Activated CD8-positive, alpha-beta memory T cell treated with anti-CD3 and anti-CD28 coated beads, Interleukin-2, amount 50 U/mL, for 48 hours (primary cell): ENCODE data around the gene LYPLA2.
"Not testable (repeated sequence)": the region's sequence is repeated elsewhere in the genome, so short reads cannot be mapped to it uniquely, and the experiment has no call there.

Source experiments
- DNase-seq: peaks from one replicate; pipeline ENCODE4 v3.0.0-alpha.2; 2020

The LYPLA2 gene

DNA sequence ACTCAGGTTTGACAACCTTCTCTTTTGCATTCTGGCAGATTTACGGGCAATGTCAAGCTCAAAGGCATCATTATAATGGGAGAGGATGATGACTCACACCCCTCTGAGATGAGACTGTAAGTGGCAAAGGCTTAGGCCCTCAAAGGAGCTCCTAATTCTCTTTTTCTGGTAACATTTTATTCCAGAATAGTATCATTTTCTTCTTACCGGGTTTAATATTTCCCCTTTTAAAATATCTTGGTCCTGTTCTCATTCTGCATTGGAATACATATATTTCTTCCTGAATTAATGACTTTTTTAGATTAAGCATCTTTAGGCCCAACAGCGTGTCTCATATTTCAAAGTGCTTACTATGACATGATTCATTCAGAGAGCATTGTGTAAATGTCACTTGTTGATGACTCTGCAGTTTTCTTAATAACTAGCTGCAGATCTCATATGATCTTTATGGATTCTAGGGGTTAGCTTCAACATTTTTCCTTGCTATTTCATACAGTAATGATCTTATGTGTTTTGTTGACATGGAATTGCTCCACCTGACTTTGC lies 11.0 kb upstream of the LYPLA2 start:
- no peak for DNase-seq

DNA sequence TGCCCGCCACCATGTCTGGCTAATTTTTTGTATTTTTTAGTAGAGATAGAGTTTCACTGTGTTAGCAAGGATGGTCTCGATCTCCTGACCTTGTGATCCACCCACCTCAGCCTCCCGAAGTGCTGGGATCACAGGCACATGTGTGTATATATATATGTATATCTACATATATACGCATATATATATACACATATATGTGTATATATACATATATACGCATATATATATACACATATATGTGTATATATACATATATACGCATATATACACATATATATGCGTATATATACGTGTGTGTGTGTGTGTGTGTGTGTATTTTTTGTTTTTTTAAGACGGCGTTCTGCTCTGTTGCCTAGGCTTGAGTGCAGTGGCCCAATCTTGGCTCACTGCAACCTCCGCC lies 7.8 kb upstream of the LYPLA2 start:
- DNase-seq: not testable (repeated sequence)

DNA sequence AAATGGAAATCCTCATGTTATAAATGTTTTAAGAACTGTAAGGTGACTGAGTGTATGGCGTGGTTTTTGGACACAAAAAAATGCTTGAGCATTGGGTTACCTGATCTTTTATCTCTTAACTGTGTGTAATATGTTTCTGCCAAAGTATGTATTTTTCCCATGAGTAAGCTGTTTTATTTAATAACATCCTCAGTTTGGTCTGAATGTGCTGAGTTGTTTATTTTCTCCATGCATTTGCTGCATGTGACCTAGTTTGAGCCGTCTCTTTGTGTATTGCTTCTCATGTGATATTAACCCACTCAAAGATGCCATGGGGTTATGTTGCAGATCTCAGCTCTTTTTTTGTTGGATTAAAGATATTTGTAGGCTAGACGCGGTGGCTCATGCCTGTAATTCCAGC lies 6.1 kb upstream of the LYPLA2 start:
- no peak for DNase-seq

DNA sequence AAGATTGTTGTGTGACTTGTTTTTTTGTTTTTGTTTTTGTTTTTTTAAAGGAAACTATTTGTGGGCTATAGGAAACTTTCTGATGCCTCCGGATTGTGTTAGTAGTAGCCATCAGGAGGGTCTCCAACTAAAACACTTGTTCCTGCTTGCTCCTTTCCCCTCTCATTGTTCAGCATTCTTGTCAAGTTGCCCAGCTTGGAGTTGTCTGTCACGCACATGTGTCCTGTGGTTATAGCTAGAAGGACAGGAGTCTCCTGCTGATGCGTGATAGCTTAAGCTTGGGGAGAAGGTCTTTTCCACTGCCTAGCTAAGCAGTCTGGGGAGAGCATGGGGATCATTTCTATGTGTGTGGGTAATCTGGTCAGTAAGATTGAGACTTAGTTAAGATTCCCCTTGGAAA lies 3.2 kb upstream of the LYPLA2 start:
- DNase-seq: no peak

DNA sequence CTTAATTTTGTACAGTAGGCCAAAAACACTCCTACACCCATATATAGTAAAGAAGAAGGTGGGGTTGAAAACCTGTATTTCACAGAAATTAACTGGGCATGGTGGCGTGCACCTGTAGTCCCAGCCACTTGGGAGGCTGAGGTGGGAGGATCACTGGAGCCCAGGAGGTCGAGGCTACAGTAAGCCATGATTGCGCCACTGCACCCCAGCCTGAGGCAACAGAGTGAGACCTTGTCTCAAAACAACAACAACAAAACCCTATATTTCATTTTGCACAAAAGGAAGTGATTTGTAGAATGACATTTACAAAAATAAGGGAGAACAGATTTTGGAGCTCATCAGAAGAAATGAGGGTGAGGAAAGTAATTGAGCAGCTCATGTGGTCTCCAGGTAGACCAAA lies 2.2 kb upstream of the LYPLA2 start:
- no peak for DNase-seq

DNA sequence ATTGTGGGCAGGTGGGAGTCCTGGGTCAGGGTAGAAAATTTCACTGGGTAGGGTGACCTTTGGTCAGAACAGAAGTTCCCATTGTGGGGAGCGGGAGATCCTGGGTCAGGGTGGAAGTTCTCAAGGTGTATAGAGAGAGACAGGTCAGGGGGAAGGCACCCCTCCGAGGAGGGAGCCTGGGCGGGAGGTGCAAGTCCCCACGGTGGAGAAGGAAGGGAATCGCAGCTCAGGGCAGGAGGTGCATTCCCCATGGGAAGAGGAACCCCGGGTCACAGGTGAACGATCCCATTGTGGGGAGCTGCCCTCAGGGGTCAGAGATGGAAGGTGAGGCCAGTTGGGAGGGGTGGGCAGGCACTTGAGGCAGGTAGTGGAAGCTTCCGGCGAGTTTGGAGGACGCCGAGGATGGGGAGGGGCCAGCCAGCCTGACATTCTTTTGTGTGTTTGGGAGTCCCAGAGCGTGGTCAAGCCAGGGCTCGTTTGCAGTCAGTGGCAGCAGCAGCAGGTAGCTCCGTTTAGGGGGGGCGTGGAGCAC lies 637 bp downstream of the LYPLA2 start:
- peak; percentile 70 for DNase-seq

DNA sequence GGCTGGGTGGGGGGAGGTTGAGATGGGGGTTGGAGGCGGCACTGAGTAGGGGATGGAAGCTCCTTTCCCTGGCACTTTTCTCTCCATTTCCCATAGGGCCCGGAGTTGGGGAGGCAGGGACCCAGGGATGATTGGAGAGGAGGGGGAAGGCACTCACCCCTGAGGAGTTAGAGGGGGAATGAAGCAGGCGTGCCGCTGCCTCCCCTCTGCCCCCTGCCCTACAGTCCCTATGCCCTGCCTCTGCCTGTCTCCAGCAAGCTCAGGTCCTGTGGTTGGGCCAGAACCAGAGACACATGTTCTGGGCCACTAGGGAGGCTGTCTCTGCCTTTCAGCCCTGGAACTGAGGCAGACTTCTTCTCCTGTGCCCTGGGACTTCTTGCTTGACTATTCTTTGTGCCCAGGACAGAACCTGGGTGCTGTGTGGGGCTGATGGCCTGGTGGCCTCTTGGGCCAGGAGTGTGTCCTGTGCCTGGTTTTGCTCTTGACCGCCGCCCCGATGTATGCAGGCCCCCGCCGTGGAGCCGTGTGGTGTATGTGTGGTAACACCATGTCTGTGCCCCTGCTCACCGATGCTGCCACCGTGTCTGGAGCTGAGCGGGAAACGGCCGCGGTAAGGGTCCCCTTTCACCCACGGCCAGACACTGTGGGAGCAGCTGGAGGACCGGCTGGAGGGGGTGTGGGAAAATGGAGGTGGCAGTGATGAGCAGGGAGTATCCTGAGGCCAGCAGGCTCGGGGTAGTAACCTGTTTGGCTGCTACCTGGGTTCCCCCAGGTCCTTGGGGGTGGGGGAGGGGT lies 1.4 kb downstream of the LYPLA2 start:
- no peak for DNase-seq

DNA sequence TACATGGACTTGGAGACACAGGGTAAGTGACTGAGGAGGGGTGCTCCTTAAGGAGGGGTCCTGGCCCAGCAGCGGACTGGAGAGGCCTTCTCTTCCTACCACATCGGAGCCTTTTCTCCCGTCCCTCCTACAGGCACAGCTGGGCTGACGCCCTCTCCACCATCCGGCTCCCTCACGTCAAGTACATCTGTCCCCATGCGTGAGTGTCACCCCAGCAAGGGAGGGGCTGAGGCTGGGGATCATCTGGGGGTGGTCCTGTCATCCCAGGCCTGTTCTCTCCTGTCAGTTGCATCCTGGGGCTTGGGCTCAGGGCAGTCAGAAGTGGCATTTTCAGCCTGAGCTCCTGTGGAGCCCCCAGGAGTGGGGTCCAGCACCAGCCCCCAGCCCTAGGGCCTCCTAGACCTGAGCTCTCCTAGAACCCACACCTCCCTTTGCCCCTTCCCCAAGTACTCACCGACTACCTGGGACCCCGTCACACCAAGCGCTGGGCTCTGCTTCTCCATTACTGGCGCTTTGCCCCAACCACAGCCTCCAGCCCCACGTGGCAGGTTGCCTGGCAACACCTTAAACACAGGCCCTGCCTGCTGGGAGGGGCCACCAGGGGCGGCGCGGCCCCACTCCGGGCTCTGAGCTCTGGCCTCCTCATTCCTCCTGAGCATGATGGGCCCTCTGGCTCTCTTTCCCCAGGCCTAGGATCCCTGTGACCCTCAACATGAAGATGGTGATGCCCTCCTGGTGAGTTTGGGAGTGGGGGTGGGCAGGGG lies 2.3 kb downstream of the LYPLA2 start:
- no peak for DNase-seq

DNA sequence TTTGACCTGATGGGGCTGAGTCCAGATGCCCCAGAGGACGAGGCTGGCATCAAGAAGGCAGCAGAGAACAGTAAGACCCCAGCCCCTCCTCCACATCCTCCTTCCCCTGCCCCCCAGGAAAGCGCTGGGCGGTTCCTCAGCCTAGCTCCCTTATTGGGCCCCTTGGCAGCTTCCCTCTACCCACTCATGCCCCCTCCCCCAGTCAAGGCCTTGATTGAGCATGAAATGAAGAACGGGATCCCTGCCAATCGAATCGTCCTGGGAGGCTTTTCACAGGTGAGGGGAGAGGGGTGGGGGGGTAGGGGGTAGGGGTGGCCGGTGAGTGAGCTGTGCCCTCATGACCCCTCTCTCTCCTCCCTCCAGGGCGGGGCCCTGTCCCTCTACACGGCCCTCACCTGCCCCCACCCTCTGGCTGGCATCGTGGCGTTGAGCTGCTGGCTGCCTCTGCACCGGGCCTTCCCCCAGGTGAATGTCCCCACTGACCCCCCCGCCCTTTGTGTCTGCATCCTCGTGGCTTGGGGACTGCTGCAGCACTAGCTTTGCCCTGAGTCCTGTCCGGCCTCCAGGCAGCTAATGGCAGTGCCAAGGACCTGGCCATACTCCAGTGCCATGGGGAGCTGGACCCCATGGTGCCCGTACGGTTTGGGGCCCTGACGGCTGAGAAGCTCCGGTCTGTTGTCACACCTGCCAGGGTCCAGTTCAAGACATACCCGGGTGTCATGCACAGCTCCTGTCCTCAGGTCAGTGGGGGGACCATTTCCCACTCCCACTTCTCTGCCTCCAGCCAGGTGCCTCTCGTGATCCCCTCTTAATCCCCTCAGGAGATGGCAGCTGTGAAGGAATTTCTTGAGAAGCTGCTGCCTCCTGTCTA lies 3.2 kb downstream of the LYPLA2 start:
- DNase-seq: no peak

DNA sequence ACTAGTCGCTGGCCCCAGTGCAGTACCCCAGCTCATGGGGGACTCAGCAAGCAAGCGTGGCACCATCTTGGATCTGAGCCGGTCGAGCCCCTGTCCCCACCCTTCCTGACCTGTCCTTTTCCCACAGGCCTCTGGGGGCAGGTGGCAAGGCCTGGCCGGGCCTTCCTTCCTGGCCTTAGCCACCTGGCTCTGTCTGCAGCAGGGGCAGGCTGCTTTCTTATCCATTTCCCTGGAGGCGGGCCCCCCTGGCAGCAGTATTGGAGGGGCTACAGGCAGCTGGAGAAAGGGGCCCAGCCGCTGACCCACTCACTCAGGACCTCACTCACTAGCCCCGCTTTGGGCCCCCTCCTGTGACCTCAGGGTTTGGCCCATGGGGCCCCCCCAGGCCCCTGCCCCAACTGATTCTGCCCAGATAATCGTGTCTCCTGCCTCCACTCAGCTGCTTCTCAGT lies 3.8 kb downstream of the LYPLA2 start:
- not testable (repeated sequence) for DNase-seq

DNA sequence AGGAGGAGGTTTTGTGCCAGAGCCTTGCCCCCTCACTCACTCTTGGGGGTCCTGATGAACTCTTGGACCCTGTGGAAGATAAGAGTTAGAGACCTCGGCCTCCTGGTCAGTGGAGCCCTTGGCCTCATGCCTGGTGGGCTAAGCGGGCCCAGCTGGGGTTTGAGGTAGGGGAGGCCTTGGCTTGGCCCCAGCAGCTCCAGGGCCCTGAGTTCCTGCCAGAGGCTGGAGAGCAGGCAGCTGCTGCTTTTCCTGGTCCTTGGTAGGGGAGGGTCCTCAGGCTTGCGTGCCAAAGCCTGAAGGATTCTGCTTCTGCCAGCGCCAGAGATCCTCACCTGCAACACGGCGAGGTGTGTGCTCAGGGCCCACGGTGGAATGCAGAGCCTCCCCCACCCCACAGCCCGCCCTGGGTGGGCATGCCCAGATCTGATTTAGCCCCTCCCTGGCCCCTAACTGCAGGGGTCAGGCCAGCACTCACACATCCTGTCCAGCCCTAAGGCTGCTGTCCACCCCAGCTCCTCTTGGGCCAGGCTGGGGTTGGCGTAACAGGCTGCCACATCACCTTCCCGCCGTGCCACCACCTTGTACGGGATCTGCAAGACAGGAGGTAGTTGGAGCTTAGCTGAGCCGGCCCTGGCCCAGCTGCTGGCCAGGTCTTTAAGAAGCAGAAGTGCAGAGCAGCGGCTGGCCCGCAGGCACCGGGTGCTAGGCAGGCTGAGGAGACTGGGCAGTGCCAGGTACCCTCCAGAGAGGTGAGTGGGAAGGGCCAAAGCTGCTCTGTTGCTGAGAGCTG lies 4.9 kb downstream of the LYPLA2 start:
- no peak for DNase-seq

DNA sequence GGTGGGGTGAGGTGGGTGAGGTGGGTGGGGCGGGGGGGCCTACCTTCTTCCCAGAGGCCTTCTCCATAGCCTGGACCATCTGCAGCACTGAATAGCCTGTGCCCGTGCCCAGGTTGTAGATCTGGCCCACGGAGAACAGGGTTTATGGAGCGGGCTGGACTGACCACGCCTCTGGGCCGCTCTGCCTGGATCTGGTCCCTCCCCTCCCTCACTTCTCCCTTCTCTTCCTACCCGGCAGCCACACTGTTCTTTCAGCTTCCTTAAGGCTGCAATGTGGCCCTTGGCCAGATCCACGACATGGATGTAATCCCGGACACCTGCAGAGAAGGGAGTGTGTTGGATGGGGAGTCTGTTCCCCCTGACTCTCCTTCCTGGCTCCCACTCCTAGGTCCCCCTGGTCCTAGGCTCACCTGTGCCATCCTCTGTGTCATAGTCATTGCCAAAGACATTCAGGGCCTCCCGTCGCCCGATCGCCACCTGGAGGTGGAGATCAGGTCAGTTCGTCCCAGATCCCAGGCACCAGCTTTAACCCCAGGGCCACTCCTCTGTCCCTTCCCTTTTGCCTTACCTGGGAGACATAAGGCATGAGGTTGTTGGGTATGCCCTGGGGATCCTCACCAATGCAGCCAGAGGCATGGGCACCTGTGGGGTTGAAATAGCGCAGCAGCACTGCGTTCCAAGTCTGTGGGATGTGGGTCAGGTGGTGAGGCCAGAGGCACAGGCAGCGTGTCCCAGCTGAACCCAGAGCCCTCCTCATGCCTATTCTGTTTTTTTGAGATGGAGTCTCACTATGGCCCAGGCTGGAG lies 5.7 kb downstream of the LYPLA2 start:
- no peak for DNase-seq

DNA sequence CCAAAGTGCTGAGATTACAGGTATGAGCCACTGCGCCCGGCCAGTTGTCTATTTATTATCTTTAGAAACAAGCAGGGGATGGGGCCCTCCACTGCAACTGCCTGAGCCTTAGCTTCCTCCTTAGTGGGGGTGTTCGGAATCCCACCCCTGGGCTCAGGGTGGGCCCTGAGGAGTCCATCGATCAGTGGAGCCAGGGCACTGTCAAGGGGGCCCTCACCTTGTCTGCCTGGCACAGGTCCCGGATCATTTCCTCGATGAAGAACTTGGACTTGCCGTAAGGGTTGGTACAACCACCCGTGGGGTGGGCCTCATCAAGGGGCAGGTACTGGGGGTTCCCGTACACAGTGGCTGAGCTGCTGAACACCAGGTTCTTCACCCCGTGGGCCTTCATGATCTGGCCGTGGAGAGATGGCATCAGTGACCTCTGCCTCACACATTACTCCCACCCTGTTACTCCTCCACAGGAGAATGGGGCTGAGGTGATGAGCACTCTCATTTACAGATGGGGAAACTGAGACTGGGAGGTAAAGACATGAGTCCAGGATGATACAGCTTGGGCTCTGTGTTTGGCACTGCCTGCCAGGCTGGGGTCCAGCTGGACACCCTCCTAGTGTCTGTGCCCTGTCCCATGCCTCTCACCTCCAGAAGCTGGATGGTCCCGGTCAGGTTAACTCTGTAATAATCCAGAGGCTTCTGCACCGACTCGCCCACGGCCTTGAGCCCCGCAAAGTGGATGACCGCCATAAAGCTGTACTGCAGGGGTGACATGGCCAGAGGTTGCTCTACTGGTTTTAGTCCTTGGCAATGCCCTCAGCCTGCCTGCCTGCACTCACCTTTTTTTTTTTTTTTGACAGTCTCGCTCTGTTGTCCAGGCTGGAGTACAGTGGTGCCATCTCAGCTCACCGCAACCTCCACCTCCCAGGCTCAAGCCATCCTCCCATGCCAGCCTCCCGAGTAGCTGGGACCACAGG lies 6.8 kb downstream of the LYPLA2 start:
- no peak for DNase-seq

DNA sequence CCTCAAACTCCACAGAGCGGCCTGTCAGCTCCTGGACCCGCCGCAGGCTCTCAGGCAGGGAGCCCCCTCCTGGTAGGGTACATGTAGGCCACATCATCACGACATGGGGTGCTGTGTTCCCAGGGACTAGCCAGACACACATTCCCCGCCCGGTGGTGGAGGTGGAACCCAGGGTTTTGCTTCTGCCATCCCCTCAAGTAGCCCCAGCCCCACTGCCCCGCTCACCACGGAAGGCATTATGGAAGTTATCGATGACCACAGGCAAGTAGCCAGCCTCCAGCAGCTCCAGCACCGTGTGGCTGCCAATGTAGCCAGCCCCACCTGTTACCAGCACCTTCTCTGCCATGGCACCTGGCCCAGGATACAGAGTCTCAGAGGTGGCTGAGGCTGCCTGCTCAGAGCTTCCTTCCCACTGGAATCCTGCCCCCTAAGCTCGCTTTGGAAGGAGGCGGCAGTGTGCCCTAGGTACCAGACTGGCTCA lies 7.8 kb downstream of the LYPLA2 start:
- no peak for DNase-seq

DNA sequence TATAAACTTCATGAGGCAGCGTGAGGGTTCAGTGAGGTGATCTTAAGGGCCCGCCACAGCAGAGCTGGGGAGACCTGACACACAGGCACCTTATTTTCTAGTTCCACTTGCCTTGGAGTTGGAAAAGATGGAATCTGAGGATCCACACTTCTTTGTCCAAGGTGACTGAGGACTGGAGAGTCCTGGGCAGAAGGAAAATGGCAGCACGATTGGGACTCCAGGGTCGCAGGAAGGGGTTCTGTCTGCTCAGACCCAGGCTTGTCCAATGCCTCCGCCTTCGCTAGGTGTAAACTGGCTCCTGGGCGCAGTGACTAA lies 8.3 kb downstream of the LYPLA2 start:
- DNase-seq: no peak

DNA sequence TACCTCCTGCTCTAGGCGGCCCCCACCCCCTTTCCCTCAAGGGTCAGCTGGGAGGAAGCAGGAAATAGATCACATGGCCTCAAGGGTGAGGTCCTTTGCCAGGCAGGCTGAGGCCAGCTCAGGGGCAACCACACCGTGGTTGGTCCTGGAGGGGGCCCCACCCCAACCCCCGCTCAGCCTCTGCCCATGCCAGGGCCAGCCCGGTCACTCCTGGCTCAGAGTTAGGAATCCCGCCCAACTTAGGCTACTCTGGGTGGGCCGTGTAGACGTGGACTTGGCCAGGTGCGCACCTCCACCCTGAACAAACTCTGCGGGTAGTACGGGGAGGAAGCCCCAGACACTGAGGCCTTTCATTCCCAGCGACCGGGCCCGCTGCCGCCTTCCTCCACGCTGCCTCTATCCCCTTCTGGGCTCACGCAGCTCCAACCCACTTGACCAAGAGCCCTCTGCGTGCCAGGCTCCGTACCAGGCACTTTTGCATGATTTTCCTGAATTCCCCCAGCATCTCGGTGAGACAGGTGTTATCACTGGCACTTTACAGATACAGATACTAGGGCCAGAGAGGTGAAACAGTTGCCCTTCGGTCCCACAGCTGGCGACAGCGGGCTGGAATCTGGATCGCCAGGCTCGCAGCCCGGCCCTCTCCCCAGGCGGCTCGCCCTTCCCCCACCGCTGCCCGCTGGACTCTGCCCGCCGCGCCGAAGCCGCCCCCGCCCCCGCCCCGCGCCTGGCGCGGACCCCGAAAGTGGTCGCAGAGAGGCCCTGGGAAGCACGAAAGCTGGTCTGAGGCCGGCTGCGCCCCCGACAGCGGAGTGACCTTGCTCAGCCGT lies 8.8 kb downstream of the LYPLA2 start:
- peak; percentile 68 for DNase-seq

DNA sequence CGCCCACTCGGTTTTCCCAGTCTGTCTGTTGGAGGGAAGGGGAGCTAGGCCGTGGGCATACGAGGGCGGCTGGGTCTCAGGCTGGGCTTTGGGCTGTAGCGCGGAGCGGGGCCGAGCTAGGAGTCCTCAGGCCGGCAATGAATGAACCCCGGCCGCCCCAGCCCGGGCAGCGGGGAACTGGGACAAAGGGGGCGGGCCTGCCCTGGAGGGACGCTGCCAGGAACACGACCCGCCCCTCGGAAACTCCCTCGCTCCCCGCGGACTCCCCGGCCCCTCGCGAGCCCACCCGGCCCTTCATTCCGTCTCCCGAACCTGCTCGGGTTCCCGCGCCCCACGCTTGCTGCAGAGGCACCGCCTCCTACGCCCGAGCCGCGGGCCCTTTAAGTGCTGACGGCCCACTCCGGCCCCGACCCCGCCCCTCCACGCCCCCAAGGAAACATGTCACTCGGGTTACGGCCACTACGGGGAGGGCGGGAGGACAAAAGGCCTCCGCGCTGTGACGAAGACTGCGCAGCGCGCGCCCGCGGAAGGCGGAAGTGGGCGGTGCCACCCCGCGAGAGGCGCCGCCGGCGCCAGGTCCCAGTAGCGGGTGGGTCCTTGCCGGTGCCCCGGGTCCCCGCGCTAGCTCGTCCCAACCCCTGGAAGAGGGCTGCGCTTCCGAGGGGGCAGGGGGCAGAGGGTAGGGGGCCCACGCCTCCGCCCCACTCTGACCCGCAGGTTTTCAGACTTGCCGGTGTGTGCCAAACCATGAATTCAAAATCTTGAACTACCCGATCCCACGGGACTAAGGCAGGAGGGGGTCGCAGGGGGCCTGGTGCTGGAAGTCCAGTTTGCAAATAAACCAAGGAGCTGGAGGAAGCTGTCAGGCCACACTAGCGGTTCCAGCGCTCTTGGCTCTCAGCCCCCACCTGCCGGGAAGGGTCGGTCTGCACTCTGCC lies 9.7 kb downstream of the LYPLA2 start, which contains the start of gene GALE:
GALE (minus strand) TSS at position 355 of the 938 bp plus-strand sequence. CDS start 1,747 bp downstream, outside the sequence.
- DNase-seq: peak; percentile 96
